Jurkat, Clone E6-1 (cell line): ENCODE results near the gene TMEM200B. TPM values are rescaled to one million over a fixed set of nuclear protein-coding genes. Genes with fewer than 3 reads are reported as not detected.
"Not testable (repeated sequence)": the region's sequence is repeated elsewhere in the genome, so short reads cannot be mapped to it uniquely, and the experiment has no call there.

Experiments used
- DNase-seq: peaks from one replicate; pipeline ENCODE4 v3.0.0-alpha.2; 2011; ENCODE audit warnings: low read depth, low spot score
- H3K4me3 ChIP-seq: 2 replicates; pipeline ENCODE4 v1.5.1; 2011; ENCODE audit warnings: mild to moderate bottlenecking, low read length, control low read depth, moderate library complexity
- polyA plus RNA-seq: library from polyadenylated mRNA; unstranded; fragments of >200 nt; gene quantifications from one replicate; pipeline ENCODE4 v1.2.1, GENCODE V29; 2012; ENCODE audit warnings: missing spikeins; ENCODE audit not compliant: insufficient read length, insufficient read depth

The TMEM200B gene
- polyA plus RNA-seq = not detected

DNA sequence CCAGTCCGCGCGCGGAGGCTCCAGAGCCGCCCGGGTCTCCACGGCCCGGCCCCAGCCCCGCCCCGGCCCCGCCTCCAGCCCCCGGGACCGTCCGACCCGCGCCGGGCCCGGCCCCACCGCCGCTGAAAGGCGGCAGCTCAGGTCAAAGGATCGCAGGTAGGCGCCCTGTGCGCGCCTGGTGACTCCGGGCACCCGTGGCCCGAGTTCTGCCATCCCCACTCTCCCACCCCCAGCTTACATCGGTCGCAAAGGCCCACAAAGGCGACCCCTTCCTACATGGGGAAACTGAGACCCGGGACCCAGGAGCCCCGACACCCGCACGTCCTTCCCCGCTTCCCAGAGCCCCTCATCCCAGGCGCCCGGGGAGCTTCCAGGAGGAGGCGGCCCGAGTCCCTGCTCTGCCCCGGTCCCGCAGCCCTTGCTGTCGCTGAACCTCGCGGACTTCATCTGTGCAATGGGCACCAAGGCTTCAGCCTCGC lies at the start of gene TMEM200B:
TMEM200B (minus strand) TSS at position 17 of the 479 bp plus-strand sequence. CDS start 2,075 bp downstream, outside the sequence.
- DNase-seq = no peak
- H3K4me3 ChIP-seq = peak within 1 kb of the TSS; percentile 58

DNA sequence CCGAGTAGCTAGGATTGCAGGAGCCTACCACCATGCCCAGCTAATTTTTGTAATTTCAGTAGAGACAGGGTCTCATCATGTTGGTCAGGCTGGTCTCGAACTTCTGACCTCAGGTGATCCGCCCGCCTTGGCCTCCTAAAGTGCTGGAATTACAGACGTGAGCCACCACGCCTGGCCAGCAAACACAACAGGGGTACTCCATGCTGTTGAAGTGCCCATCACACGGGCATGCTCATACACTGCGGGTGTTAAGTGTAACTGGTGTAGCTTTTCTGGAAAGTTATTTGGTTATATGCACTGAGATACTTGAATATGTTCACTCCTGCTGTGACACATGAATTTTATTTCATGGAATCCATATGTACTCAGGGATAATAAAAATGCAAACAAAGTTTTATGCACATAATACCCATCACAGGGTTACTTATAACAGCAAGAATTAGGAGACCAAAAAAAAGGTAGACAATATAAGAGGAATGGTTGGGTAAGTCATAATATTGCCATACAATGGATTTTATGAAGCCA lies 48.8 kb upstream of the TMEM200B start:
- DNase-seq = no peak
- no peak overlapping the region for H3K4me3 ChIP-seq

DNA sequence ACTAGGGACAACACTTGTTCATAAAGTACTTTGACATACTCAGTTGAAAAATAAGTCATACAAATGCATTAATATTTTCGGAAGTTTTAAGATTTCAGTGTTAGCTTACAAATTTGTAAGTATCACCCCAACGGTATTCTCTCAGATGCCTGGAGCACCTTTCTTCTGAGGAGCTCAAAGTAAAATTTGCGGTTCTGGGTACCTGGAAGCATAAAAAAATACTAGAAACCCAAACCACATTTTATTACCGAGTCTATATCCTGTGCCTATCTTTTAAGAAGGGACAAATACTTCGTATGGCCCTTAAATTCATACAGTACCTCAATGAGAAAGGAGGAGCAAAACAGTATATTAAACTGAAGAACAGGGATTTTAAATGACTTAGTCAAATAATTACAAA lies 47.8 kb upstream of the TMEM200B start:
- no peak for DNase-seq
- no peak overlapping the region for H3K4me3 ChIP-seq

DNA sequence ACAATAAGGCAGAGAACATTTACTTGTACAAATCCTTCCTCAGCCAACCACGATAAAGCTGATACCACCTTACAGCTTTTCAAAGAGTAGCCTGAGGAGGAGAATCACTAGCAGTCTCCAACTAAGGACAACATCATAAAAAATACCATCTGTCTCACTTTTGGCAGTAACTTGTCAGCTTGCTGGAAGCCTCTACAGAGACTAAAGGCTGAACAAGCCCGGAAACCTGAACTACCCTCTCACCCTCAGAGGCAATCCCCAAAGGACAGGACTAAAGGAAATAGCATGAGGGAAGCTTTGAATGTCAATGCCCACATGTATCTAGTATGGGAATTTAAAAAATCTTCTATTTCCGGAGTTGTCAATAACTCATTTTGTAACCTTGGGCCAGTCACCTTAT lies 47.4 kb upstream of the TMEM200B start:
- DNase-seq = no peak

DNA sequence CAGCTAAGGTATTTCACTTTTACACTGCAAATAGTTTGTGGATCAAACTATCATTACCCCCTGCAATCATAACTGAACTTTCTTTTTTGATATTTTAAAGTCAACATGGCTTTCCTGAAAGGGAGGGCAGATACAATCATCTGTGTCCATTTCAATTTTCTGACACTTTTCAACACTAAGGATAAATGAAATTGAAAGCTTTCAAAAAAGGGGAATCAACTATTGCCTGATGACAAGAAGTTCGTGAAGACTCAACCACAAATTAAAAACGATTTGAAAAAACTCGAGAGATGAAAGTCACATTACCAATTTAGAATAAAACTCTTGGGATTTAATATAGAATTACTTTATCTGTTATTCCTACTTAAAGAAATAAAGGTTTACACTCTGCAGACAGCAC lies 46.3 kb upstream of the TMEM200B start:
- H3K4me3 ChIP-seq = no peak overlapping the region
- no peak for DNase-seq

More for the DNA sequence above, 47.4 kb upstream of the TMEM200B start:
- H3K4me3 ChIP-seq = no peak overlapping the region

DNA sequence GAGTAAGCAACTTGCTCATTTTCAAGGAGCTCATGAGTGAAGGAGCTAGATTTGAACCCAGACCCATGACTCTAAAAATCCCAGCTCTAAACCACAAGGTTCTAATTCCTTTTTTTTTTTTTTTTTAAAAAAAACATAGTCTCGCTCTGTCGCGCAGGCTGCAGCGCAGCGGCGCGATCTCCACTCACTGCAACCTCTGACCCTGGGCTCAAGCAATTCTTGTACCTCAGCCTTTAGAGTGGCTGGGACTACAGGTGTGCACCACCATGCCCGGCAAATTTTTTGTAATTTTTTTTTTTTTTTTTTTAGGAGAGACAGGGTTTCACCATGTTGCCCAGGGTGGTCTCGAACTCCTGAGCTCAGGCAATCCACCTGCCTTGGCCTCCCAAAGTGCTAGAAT lies 44.2 kb upstream of the TMEM200B start:
- no peak overlapping the region for H3K4me3 ChIP-seq
- no peak for DNase-seq

DNA sequence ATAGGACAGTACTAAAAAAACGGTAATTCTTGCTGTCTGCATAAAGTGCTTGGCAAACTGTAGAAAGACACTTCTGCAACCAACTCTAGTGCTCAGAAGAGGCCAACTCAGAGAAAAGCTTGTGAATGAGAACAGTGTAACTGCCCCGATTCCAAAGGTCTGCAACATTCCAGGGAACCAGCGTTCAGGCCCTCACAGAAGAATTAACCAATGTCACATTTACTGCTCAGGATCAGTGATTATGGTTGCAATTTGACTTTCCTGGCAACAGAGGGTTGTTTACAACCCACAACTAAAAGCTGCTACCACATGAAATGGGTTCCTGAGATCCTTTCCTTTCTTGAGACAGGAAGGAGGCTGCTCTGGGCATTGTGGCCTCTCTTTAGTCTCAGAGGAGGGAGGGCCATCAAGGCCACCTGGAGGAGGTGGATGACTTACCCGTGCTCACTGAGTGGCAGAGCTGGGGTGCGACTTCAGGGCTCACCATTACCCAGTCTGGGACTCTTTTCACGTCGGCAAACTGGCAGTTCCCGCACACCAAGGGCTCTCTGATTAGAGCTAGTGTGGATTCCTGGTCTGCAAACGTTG lies 42.7 kb upstream of the TMEM200B start:
- no peak overlapping the region for H3K4me3 ChIP-seq
- DNase-seq = peak; percentile 88

DNA sequence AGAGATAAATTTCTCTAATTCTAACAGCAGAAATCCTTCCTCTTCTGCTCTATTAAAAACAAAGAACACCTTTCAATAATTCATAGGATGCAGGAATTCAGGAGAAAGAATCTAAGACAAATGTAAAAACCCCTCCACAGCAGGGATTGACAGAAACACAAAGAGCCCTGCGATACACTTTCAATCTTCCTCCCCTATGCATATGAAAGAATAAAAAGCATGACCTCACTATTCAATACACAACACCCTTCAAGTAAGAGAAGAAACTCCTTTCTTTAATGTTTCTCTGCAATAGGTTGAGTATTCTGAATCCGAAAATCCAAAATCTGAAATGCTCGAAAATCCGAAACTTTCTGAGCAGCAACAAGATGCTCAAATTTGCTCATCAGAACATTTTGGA lies 40.9 kb upstream of the TMEM200B start:
- no peak for DNase-seq
- H3K4me3 ChIP-seq = no peak overlapping the region

DNA sequence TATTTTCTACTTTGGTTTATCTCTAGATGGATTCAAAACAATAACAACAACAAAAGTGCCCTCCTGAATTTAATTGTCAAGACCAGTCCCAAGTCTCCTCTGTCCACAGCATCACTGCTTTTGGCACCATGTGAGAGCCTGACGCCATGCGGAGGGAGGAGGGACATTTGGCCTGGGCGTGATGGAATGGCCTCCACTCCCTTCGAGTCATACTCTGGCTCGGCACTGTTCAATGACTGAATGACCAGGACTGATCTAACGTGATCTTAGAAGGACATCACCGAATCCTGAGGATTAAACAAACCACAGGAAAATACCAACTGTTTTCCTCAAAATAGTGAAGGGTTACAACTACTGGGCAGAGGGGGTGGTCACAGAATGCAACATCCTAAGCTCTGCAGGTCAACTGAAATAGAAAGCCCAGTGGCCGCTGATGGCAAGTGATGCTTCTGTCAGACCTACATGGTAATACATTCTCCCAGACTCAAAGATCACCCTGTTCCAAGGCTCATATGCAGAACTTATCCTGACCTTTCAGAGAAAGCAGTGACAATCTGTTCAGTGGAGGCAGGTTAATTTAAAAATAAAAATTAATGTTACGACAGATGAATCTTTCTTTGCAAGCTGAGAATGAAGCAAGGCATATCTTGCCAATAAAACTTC lies 38.9 kb upstream of the TMEM200B start:
- H3K4me3 ChIP-seq = no peak overlapping the region
- DNase-seq = no peak

DNA sequence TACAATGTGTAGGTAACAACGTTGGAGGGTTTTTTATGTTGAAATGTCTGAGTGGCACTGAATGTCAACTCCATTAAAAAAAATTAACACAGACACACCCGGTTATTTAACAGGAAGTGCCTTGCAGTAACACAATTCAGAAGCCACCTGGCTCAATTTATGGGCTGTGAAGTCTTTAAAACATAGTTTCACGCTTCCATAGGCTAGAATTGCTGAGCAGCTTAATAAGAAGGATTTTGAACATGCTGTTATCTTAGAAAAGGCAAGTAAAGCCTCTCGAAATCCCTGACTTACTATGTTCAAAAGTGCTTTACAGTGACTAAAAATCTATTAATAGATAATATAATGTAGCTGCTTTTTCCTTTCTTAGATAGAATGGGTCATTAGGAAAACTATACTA lies 38.3 kb upstream of the TMEM200B start:
- no peak overlapping the region for H3K4me3 ChIP-seq
- peak; percentile 14 for DNase-seq

DNA sequence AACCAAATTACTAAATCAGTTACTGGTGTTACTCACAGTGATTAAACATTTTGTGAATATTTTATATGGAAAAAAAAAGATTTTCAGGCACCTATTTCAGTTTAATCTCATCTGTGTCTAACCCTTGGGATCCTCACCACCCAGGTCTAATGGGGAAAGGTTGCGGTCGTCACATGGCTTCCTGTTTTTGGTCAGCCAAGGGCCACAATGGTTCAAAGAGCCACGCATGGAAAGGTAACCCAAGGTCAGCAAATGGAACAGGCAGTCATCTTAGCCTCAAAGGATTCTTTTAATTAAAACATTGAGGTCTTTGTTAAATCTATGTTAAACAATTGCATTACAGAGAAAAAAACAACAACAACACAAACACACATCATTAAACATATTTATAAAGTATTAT lies 36.1 kb upstream of the TMEM200B start:
- H3K4me3 ChIP-seq = no peak overlapping the region
- no peak for DNase-seq

DNA sequence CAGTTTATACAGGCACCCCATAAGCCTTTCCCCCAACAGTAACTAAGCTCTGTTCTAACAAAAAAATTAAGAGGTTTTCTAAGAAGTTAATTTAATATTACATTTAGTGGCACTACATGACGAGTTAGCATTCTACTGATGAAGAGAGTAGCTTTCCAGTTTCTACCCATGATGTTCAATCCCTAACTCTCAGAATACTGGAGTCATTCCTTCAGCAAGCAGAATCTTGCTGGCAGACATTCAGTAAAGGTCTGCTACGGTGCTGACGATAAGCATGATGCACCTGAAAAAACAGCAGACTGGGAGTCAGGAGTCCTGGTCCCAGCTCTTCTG lies 33.5 kb upstream of the TMEM200B start:
- no peak overlapping the region for H3K4me3 ChIP-seq
- no peak for DNase-seq

DNA sequence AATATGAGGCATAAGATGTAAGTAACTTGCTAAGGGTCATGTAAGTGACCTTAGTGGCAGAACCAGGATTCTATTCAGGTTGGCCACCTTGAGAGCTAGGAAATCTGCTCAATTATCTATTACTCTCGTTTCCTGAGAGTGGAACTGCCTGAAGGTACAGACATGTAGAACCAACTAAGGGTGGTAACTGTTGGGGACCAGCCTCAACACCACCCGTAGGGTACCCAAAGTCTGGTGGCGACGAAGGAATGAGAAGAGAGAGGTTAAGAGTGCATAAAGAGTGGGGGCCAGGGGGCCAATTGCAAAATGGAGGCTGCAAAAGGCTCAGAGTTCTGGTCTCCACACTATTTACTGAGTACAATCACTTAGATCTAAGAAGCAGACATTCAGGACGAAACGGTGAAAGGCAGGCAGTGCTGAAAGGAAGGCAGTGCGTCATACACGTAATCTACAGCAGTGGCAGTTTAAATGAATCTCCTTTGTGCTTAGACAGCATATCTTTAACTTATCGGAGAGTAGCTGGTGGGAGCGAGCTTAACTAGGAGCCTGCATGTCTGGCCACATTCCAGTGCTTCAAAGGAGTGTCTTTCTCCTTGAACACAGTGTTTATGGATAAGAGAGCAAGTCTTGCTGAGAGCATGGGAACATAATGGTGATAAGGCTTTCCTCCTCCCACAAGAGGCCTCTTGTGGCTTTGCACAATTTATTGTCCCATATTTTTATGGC lies 33.0 kb upstream of the TMEM200B start:
- H3K4me3 ChIP-seq = no peak overlapping the region
- DNase-seq = no peak

DNA sequence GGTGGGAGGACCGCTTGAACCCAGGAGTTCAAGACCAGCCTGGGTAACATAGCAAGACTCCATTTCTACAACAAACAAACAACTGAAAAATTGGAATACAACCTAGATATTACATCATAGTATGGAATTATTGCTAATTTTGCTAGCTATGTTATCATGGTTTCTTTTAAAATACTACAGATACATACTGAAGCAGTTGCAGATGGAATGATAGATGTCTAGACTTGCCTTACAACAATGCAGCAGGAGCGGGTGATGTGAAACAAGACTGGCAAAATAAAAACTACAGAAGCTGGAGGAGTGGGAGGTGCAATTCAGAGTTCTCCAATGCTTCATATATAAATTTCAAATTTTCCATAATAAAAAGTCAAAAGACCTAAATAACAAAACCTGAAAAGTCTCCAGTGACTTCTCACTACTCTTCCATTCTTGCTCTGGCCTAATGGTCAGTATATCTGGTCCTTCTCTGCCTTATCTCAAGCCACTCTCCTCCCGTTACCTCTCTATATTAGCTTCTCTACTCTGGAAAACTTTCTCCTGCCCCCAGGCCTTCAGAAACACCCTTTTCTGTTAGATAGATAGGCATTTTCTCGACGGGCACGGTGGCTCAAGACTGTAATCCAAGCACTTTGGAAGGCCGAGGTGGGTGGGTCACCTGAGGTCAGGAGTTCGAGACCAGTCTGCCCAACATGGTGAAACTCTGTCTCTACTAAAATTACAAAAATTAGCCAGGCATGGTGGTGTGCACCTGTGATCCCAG lies 28.5 kb upstream of the TMEM200B start:
- no peak for DNase-seq
- no peak overlapping the region for H3K4me3 ChIP-seq

DNA sequence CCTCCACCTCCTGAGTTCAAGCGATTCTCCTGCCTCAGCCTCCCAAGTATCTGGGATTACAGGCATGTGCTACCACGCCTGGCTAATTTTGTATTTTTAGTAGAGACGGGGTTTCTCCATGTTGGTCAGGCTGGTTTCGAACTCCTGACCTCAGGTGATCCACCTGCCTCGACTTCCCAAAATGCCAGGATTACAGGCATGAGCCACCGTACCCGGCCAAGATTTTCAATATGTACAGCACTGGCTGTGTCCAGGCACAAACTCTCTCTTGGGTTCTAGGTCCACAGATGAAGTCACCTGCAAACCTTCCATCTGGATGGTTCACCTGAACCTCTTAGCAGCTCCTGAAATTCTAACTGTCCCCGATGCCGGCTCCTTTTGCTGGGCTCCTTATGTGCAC lies 26.6 kb upstream of the TMEM200B start:
- not testable (repeated sequence) for DNase-seq, H3K4me3 ChIP-seq

DNA sequence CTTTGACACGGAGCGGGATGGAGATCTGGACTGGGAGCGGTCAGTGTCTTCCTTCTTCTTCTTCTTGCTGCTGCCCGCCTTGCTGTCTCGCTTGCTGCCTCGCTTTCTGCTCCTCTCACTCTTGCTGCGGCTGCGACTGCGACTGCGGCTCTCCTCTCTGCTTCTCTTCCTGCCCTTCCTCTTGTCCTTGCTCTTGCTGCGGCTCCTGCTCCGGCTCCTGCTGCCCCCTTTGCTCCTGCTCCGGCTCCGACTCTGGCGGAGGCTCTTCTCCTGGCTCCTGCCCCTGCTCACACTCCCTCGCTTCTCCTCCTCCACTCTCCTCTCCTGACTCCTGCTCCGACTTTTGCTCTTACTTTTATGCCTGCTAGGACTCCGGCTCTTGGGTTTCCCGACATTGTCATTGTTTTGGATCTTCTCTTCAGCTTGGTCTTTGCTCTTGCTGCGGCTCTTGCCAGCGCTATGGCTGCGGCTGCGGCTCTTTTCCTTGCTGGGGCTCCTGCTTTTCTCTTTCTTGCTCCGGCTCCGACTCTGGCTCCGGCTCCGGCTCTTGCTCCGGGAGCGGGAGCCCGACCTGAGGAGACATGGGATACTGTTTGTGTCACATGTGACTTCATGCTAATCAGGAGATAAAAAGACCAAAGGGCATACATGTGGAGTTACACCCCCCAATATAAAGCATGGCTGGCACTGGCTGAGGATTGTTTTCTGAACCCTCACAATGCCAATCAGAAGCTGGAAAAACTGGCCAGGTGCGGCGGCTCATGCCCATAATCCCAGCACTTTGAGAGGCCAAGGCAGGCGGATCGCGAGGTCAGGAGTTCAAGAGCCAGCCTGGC lies 25.2 kb upstream of the TMEM200B start:
- DNase-seq = no peak
- H3K4me3 ChIP-seq = no peak overlapping the region

DNA sequence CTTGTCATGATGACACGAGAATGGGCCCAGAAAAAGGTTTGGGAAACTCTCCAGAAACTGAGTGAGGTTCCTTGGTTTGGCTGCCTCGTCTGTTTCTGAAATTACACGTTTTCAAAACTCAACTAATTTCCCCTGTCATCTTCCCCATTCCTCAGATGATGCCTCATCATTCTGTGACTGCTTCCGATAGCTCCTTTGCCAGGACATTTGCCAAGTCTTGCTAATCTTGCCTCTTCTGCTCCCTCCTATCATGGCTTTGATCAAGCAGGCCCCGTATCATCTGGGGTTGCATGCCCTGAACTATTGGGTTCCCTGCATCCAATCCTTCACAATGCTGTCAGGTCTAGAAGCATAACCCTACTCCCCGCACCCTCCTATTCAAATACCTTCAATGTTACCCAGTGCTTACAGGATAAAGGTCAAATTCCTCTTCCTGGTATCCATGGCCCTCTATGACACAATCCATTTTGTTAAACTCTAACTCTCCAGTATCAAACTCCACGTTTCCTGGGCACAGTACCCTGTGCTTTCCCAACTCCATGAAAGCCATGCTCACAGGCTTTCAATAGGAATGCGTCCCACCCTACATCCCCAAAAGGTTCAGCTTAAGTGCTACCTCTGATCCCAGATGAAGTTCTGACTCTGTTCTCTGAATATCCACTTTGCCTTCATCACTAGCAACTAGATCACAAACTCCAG lies 22.2 kb upstream of the TMEM200B start:
- H3K4me3 ChIP-seq = no peak overlapping the region
- DNase-seq = no peak

DNA sequence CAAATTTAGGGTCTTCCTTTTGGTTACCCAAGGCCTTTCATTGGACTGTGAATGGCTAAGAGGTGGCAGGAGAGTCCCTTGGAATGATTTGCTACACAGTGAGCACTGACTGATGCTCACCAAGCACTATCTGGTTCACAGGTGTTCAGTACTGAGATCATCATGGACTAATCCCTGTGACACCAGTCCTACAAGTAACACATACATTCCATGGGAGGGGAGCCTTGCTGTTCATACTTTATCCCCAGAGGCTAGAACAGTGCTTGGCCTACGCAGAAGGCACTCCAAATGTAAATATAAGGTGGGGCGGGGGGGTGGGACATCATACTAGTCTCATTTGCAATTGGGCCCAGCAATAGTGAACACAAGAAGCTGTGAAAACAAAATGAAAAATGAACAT lies 20.5 kb upstream of the TMEM200B start:
- DNase-seq = no peak
- no peak overlapping the region for H3K4me3 ChIP-seq
